GM23248 (cell line): ENCODE results near the gene TP53INP2.

ENCODE experiments used
- EZH2 ChIP-seq: fragments of 200-600 bp; sonication (generic); IDR thresholded peaks from 2 replicates; pipeline ENCODE4 v1.6.1; 2018; ENCODE audit warnings: antibody characterized with exemption, mild to moderate bottlenecking; ENCODE audit not compliant: insufficient read depth, poor library complexity, severe bottlenecking
- EZH2phosphoT487 ChIP-seq: fragments of 200-600 bp; sonication (generic); IDR thresholded peaks from 2 replicates; pipeline ENCODE4 v1.6.1; 2018; ENCODE audit warnings: antibody characterized with exemption, moderate library complexity, mild to moderate bottlenecking, low read depth; ENCODE audit not compliant: insufficient read depth

DNA sequence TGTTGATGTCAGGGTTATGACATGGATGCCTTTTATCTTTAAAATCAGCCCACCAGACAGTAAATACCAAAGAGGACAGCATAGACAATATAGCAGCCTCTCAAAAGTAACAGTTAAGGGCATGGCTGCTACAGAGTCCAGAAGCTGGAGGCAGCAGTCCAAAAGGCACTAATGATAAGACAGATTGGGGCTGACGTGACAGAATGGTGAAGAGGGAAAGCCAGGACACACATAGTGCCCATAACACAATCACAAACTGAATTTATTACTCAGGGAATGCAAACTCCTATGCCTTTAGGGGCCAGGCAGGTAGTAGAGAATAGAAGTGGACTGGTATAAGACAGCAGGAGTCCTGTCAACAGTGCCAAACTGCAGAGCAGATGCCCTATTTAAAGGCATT lies 40.7 kb downstream of the TP53INP2 start:
- no peak for TF ChIP-seq EZH2
- no peak for TF ChIP-seq EZH2phosphoT487
